GM21526 (cell line): ENCODE measurements around the gene GAS2L3.
"Not testable (repeated sequence)": the region's sequence is repeated elsewhere in the genome, so short reads cannot be mapped to it uniquely, and the experiment has no call there.

ENCODE experiments used
- ATAC-seq: cut with Tn5 transposase; IDR thresholded peaks from one replicate; pipeline ENCODE4 v1.9.1; 2021; ENCODE audit warnings: moderate library complexity; ENCODE audit not compliant: unreplicated experiment, low FRiP score

Gene GAS2L3

GRCh38 chr12:100574187-100575074 is 947 bp downstream of the GAS2L3 start:
- ATAC-seq: no peak

- no peak for ATAC-seq
Observed at GRCh38 chr12:100576331-100577036, 3.0 kb downstream of the GAS2L3 start.

GRCh38 chr12:100578923-100579322 is 5.4 kb downstream of the GAS2L3 start:
- no peak for ATAC-seq

DNA sequence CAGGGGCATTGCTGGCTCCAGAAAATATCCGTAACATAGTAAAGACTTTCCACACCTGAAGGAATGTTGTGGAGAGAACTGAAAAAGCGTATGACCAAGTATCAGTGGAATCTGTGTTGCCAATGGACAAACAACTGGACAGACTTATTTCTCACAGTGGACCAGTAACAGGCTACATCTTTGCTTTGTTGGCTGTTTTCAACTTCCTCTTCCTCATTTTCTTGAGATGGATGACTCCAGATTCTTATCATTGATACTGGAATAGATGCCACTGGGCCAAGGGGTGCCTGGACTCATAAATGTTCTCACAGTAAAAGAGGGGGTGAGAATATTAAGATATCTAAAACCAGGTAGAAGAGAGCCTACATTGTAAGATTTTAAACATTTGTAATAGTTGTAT is 6.4 kb downstream of the GAS2L3 start:
- no peak for ATAC-seq

DNA sequence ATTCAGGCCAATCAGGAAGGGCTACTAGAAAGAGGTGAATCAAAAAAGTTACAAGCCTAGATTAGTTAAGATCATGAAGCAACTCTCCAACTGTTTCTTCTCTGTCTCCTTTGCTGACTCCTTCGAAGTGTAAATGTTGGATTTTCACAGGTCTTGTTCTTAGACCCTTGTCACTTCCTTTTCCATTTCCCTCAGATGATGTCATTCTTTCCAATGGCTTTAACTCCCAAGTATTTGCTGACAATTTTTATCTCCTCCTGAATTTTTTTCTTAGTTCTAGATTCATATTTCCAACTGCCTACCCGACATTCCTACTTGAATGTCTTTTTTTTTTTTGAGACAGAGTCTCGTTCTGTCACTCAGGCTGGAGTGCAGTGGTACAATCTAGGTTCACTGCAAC is 10.8 kb downstream of the GAS2L3 start:
- ATAC-seq: no peak

DNA sequence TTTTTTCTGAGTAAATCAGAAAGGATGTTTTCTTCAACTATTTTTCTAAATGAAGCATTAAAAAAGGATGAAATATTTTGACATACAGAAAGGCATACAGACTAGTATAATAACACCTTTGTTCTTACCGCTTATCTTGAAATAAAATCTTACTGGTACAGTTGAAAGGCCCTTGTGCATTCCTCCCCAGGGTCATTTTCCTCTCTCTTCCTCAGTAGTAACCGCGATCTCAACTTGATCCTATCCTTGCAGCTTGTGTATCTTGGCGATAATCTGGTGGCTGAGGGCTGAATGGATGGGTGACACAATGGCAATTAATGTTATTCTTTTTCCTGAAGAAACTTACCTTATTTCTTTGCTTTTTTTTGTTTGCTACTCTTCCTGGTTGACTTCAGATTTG is 18.5 kb downstream of the GAS2L3 start:
- ATAC-seq: no peak

DNA sequence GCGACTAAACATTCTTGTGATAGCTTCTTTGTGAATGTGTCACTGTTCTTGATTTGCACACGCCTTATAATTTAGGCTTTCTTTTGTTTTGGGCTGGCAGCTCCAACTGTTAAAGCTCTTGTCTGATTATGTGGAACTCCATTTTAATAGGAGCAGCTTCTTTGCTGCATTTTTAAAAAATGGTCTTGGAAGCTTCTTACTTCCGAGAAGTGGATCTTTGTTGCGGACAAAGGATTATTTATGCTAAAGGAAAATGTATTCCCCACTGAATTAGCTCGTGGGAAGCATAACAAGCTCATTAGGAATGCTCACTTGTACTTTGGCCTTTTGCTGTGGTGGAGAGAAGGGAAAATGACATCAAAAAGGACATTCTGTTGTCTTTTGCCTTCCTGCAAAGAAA is 20.0 kb downstream of the GAS2L3 start:
- no peak for ATAC-seq

GRCh38 chr12:100601626-100602025 is 28.1 kb downstream of the GAS2L3 start:
- no peak for ATAC-seq

GRCh38 chr12:100602997-100603396 is 29.5 kb downstream of the GAS2L3 start:
- ATAC-seq: not testable (repeated sequence)

- ATAC-seq: no peak
Observed at GRCh38 chr12:100608776-100609175, 35.3 kb downstream of the GAS2L3 start.

DNA sequence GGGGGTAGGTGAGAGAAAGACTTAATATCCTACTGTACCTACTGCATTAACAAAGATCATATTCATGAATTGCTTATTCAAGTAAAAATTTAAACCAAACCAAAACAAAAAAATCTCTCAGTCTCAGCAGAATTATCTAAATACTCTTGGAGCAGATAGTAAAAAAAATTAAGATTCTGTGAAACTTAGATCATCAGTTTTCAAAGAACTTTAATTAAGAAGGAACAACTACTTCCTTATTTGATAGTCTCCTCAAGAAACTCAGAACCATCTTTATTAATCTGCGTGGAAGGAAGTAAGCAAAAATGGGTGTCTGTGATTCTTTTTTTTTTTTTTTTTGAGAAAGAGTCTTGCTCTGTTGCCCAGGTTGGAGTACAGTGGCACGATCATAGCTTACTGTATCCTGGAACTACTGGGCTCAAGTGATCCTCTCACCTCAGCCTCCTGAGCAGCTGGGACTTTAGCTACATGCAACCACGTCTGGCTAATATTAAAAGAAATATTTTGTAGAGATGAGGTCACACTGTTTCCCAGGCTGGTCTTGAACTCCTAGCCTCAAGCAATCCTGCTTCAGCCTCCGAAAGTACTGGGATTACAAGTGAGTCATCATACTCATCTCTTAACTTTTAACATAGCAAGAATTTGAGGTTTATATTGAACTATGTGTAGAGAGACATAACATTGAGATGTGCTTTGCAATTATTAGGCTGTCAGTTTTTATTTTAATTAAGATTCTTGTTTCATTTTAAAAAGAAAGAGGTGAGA is 37.4 kb downstream of the GAS2L3 start:
- no peak for ATAC-seq

DNA sequence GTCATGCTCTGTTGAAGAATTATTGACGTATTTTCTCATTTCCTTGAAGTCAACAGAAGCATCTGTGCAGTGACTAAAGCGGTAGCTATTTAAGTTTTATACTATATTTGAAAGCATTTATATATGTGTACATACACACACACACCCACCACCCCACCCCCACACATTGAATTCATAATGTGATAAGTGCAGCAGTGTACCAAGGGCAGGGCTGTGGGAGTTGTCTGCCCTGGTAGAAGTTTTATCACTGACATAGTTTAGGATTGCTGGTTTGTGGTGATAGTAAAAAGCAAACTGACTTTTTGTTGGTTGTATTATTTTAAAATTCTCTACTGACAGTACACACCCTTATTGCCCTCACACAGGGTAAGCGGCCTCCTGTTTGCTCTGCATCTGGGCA is 39.1 kb downstream of the GAS2L3 start:
- ATAC-seq: no peak

DNA sequence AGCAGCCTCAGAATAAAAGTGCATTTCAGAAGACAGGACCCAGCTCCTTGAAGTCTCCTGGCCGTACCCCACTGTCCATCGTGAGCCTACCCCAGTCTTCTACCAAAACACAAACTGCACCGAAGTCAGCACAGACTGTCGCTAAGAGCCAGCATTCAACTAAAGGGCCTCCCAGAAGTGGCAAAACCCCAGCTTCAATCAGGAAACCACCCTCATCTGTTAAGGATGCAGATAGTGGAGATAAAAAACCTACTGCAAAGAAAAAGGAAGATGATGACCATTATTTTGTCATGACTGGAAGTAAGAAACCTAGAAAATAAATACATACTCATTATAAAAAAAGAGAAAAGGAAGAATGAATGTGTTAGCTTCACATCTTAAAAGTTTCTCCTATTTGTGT is 51.1 kb downstream of the GAS2L3 start:
- ATAC-seq: no peak

- no peak for ATAC-seq
Observed at GRCh38 chr12:100632445-100632892, 59.0 kb downstream of the GAS2L3 start.

DNA sequence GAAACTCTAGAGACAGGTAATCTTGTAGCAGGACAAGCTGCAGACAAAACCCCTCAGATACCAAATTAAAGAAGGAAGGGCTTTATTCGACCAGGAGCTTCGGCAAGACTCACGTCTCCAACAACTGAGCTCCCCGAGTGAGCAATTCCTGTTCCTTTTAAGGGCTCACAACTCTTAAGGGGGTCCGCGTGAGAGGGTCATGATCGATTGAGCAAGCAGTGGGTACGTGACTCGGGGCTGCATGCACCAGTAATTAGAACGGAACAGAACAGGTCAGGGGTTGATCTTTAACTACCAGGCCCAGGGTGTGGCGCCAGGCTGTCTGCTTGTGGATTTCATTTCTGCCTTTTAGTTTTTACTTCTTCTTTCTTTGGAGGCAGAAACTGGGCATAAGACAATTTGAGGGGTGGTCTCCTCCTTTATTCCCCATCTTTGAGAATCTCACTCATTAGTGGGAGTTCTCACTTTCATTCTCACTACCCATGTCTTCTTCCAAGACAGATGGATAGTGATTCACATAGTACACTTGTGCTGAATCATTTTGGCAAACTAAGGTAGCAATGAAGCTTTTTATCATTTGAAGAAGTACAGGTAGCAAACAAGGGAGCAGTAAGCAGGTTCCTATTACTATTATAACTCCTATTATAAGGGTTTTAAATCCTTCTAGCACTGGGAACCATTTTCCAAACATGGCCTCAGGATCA is 59.8 kb downstream of the GAS2L3 start:
- ATAC-seq: not testable (repeated sequence)

DNA sequence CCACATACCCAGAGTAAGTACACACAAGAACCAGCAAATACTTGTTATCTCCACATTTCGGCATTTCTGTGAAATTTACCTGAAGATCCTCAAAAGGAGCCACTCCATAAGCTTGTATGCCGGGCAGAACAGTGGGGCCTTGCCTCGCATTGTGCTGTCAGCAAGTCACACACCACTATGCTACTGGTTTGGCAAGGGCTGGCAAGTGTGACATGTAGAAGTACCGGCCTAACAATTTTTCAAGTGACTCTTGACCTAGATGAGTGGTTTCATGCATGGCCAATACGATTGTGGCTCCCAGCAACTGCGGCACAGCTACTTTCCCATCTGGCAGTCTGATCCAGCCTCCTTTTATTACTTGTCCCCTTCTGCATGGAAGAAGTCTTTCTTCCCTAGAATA is 69.8 kb downstream of the GAS2L3 start:
- ATAC-seq: no peak

DNA sequence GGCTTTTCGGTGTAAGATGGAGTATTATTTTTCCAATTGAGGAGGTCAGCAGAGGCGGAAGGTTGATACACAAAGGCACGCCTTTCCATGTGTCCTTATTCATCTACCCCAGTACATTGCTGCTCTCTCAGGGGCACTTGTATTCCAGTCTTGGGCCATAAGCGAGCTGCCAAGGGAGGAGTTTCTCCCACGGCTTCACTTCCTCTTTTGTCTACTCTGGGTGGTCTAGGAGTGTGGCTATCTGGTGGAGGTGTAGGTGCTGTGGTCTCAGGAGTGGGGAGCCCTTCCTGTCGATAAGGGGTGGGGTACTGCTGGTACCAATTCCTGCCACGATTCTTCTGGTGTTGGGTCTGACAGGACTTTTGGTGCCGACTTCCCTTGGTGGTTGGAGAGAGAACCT is 73.4 kb downstream of the GAS2L3 start:
- ATAC-seq: no peak

DNA sequence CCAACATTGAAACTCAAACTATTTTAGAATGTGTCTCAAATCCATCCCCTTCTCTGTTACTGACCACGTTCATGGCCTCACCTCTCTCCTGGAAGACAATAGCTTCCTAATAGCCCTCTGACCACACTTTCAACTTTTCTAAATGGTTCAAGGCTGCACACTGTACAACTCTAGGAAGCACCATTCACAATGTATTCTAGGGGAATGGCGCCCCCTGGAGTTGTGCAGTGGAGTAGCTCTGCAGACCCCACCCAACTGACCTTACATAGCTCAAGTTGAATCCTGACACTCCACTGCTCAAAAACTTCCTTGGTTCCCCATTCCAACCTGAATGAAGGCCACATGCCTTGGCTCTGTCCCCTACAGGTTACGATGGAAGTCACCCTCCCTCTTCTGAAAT is 77.6 kb downstream of the GAS2L3 start:
- no peak for ATAC-seq

DNA sequence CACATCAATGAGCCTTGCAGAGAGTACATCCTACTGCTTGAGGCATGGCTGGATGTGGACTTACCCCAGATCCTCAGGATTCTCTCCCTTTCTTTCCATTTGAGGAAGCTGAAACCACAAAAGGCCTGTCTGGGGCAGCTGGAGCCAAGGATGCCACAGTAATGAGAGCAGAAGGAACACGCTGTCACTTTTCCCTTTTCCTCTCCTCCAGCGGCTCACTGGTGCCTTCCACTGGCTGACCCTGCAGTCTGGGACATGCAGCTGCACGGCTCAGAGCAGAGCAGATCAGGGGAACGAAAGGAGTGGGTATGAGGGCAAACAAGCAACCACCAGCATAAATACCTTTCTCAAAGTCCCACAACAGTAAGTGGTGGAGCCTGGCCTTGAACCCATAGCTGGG is 78.2 kb downstream of the GAS2L3 start:
- ATAC-seq: no peak

- ATAC-seq: no peak
Observed at GRCh38 chr12:100652488-100652887, 79.0 kb downstream of the GAS2L3 start.
